ENCODE data around the gene RPN2. TPM values are rescaled to one million over a fixed set of nuclear protein-coding genes. Genes with fewer than 3 reads are reported as not detected.

Gene RPN2
- total and polyA plus RNA-seq, 2 donors (not counting 3 experiments of a cell fraction or from before 2014, with no cell fraction given) = 283 to 530 TPM

GRCh38 chr20:37200926-37201826 lies 22.0 kb downstream of the RPN2 start:
- Histone ChIP-seq H4K20me1 (replicated peaks; ENCODE audit: control insufficient read depth, extremely low read depth, insufficient read depth, low read length) (peaks cover 2% of the 10 kb centered on the region), H3K9me3 (replicated peaks; ENCODE audit: control insufficient read depth, insufficient read depth, low read length) (no peaks in the 10 kb centered on the region), H3K4me3 (replicated peaks in 1 of 3; ENCODE audit: insufficient read depth in 1 of 3, low read depth in 1 of 3, low read length in 3 of 3) (no peak overlapping the region), H3K4me1 (ENCODE audit: control insufficient read depth, extremely low read depth, insufficient read depth, low read length) (no peaks in the 10 kb centered on the region), H3K27ac (ENCODE audit: insufficient read depth, low read depth, low read length) (no peak overlapping the region), H3K36me3 (ENCODE audit: control insufficient read depth in 2 of 2, extremely low read depth in 1 of 2, insufficient read depth in 2 of 2, low read length in 2 of 2) (peaks cover 38 to 46% of the 10 kb centered on the region in 2 experiments), H3K27me3 (ENCODE audit: control insufficient read depth in 2 of 2, insufficient read depth in 2 of 2, low read length in 2 of 2) (no peaks in the 10 kb centered on the region), H3K79me2 (ENCODE audit: control insufficient read depth, insufficient read depth, low read length) (peaks cover 54% of the 10 kb centered on the region), H3K9ac (replicated peaks; ENCODE audit: extremely low read depth, insufficient read depth, low read length) (no peak overlapping the region), H3K4me2 (ENCODE audit: insufficient read depth, low read length) (no peak overlapping the region), H3K9me1 (replicated peaks; ENCODE audit: control insufficient read depth, extremely low read depth, insufficient read depth, low read length) (no peaks in the 10 kb centered on the region), H2AFZ (ENCODE audit: low read depth, low read length) (no peak overlapping the region)
- ChIA-PET POLR2A (interaction anchor here (0.7 kb wide), 1 partner anchor 14 kb away, joined by 6 read pairs; no protein-coding TSS in a partner anchor), CTCF (interaction anchor here (0.6 to 2.2 kb wide), 5 partner anchors 10 to 678 kb away, joined by 3 to 14 read pairs (median 3); no protein-coding TSS in a partner anchor)
- DNase-seq (ENCODE audit: low read depth, low spot score) (no peak), FAIRE-seq (no peak)
- intact Hi-C loops (cut with micrococcal nuclease) = no loop called here
- dilution Hi-C loops (cut with MboI; ENCODE audit: extremely low pct_ligation_motif_present, low sequenced_read_pairs) = no loop called here
- no TSS peak for BruUV-seq (replicated peaks)
- no peak for TF ChIP-seq MYC (IDR thresholded peaks at IDR 0.05; ENCODE audit: low read depth, low read length)
- no peak for TF ChIP-seq MAX (IDR thresholded peaks at IDR 0.05; ENCODE audit: insufficient read depth, insufficient read length)
- TF ChIP-seq POLR2AphosphoS5 (IDR thresholded peaks at IDR 0.05; ENCODE audit: insufficient read depth, low read depth, low read length) = no peak
- TF ChIP-seq GATA2 (IDR thresholded peaks at IDR 0.05; ENCODE audit: insufficient read depth, insufficient read length, low read depth, low read length) = no peak
- no peak for TF ChIP-seq CTCF (IDR thresholded peaks at IDR 0.05; ENCODE audit: extremely low read depth in 1 of 2, insufficient read depth in 1 of 2, low read depth in 1 of 2, low read length in 2 of 2)
- no peak for TF ChIP-seq POLR2A (IDR thresholded peaks at IDR 0.05; ENCODE audit: low read depth, low read length)
- TF ChIP-seq EZH2 (IDR thresholded peaks at IDR 0.05; ENCODE audit: borderline replicate concordance, low read depth, low read length, severe bottlenecking) = no peak
